Activated CD8-positive, alpha-beta T cell treated with anti-CD3 and anti-CD28 coated beads for 36 hours (primary cell): ENCODE results near the gene KRT7. TPM values are rescaled to one million over a fixed set of nuclear protein-coding genes. Genes with fewer than 3 reads are reported as not detected.

ENCODE experiments used
- ATAC-seq: fragments of 200-7000 bp; cut with Tn5 transposase; one replicate; pipeline ENCODE4 v1.10.0; 2021; ENCODE audit warnings: mild to moderate bottlenecking, moderate library complexity
- CTCF ChIA-PET: fragments of 350-600 bp; sonication (Branson Sonifier 250); formaldehyde crosslinking; loops from one replicate; lab custom pipeline; 2021; ENCODE audit warnings: antibody characterized with exemption; lab: Charles Lee
- POLR2A ChIA-PET: fragments of 350-600 bp; sonication (Branson Sonifier 250); formaldehyde crosslinking; loops from one replicate; lab custom pipeline; 2021; ENCODE audit warnings: antibody characterized with exemption; lab: Charles Lee
- DNase-seq: peaks from one replicate; pipeline ENCODE4 v3.0.0-alpha.2; 2020
- H3K27ac Mint-ChIP-seq: one replicate; pipeline ENCODE4 v1.8.0; 2021; ENCODE audit warnings: mild to moderate bottlenecking, mixed read lengths
- H3K27me3 Mint-ChIP-seq: one replicate; pipeline ENCODE4 v1.8.0; 2021; ENCODE audit warnings: mixed read lengths
- H3K36me3 Mint-ChIP-seq: one replicate; pipeline ENCODE4 v1.8.0; 2021; ENCODE audit warnings: low read depth, mixed read lengths
- H3K4me1 Mint-ChIP-seq: one replicate; pipeline ENCODE4 v1.8.0; 2021; ENCODE audit warnings: low read depth, mixed read lengths
- H3K4me3 Mint-ChIP-seq: one replicate; pipeline ENCODE4 v1.8.0; 2021; ENCODE audit warnings: mild to moderate bottlenecking, moderate library complexity, mixed read lengths
- H3K9me3 Mint-ChIP-seq: one replicate; pipeline ENCODE4 v1.8.0; 2021; ENCODE audit warnings: mixed read lengths
- CTCF ChIP-seq: fragments of 200-600 bp; IDR thresholded peaks from one replicate; pipeline ENCODE4 v1.8.0; 2022; ENCODE audit warnings: antibody characterized with exemption, mild to moderate bottlenecking
- intact Hi-C: fragments of 100-400 bp; cut with micrococcal nuclease; formaldehyde crosslinking; loops from one replicate; pipeline ENCODE4 v1.10.0; 2022
- total RNA-seq, 2 experiments: library from RNA; stranded (reverse); gene quantifications; one replicate each; pipeline ENCODE4 v1.2.3, GENCODE V29; 2021

Gene KRT7
- total RNA-seq, 2 experiments from 2014 or later: 2.1 to 3.1 TPM

DNA sequence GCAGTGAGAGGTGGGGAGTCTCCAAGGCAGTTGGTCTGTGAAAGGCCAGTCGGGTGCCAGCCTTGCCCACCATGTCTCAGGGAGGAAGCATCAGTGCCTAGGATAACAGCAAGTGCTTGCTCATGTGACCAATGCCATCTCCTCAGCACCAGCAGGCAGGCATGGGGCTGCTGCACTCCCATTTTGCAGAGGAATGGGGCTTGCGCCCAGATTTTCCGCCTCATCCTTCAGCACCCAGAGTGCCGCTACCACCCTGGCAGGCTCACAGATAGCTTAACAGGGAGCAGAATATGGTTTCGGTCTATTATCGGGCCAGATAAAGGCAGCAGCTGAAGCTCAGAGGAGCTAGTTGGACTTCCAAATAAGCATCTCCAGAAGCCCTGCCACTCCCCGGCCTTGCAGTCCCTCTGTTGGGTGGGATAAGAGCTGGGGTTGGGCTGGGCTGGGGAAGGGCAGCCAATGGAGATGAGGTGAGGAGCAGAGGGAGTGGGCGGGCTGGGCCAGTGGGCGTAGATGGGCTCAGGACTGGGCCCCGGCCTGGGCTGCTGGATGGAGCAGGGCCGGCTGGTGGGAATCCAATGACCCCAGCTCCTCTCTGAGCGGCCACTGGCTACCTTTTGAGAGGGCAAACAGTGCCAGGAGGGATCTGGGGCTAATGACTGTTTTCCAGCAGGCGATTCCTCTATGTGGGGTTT lies 32.8 kb upstream of the KRT7 start:
- no peak for TF ChIP-seq CTCF
- H3K4me3 Mint-ChIP-seq: no peak overlapping the region
- DNase-seq: no peak
- H3K27ac Mint-ChIP-seq: no peak overlapping the region
- no peak for ATAC-seq
- H3K27me3 Mint-ChIP-seq: peaks cover 8% of the 10 kb centered on the region
- ChIA-PET CTCF (interaction anchor here (1.1 kb wide), 1 partner anchor 11 kb away, joined by 3 read pairs; no protein-coding TSS in a partner anchor), POLR2A (no interaction called here)
- intact Hi-C loops: no loop called here
- H3K4me1 Mint-ChIP-seq: peaks cover 6% of the 10 kb centered on the region
- H3K9me3 Mint-ChIP-seq: no peaks in the 10 kb centered on the region
- no peaks in the 10 kb centered on the region for H3K36me3 Mint-ChIP-seq

DNA sequence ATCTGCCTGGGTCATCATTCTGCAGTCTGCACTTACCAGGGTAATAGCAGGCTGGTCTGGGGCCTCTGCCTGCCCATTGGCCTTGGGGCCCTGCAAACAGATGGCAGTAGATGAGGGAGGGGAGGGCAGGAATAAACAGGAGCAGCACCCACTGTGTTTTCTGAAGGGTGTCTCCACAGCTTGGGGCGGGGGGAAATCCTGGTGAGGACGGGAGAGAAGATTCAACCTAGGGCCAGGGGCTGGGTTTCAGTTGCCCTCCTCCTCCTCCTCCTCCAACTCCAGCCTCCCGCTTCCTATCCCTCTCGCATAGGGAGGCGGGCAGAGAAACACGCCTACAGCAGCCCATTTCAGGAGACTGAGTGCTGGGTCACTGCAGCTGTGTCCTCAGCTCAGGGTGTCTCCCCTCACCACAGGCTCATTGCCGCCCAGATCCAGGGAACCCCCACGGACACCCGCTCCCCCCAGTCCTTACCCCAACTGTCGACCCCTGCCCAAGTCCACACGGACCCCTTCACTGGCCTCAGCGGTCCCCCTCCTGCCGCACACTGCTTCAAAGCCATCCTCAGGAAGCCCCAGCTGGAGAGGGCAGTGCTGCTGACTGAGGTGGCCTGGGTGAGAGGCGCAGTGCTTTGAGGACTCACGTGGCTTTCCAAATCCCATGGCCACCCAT lies 32.1 kb upstream of the KRT7 start:
- Mint-ChIP-seq H3K36me3 (no peaks in the 10 kb centered on the region), H3K27ac (no peak overlapping the region), H3K27me3 (peaks cover 8% of the 10 kb centered on the region), H3K4me1 (peaks cover 6% of the 10 kb centered on the region), H3K4me3 (no peak overlapping the region), H3K9me3 (no peaks in the 10 kb centered on the region)
- no peak for TF ChIP-seq CTCF
- intact Hi-C loops: no loop called here
- DNase-seq (no peak), ATAC-seq (no peak)
- POLR2A ChIA-PET: no interaction called here
- CTCF ChIA-PET: interaction anchor here (0.7 to 1.1 kb wide), 2 partner anchors 10 to 680 kb away, joined by 3 read pairs; no protein-coding TSS in a partner anchor

- Mint-ChIP-seq H3K9me3 (no peaks in the 10 kb centered on the region), H3K4me3 (no peak overlapping the region), H3K27ac (no peak overlapping the region), H3K36me3 (no peaks in the 10 kb centered on the region), H3K27me3 (peaks cover 8% of the 10 kb centered on the region), H3K4me1 (peaks cover 6% of the 10 kb centered on the region)
- ATAC-seq: no peak
- TF ChIP-seq CTCF: no peak
- ChIA-PET CTCF (interaction anchor here (0.7 to 1.1 kb wide), 3 partner anchors 9 to 679 kb away, joined by 3 read pairs; no protein-coding TSS in a partner anchor), POLR2A (no interaction called here)
- intact Hi-C loops: no loop called here
- DNase-seq: no peak
These were observed 31.6 kb upstream of the KRT7 start for GRCh38 chr12:52201451-52201839.

GRCh38 chr12:52202361-52203078 lies 30.5 kb upstream of the KRT7 start:
- ChIA-PET CTCF (interaction anchor here (1.0 kb wide), 1 partner anchor 11 kb away, joined by 3 read pairs; no protein-coding TSS in a partner anchor), POLR2A (no interaction called here)
- H3K36me3 Mint-ChIP-seq: no peaks in the 10 kb centered on the region
- peak; percentile 6 for DNase-seq
- peaks cover 6% of the 10 kb centered on the region for H3K4me1 Mint-ChIP-seq
- H3K27me3 Mint-ChIP-seq: peaks cover 8% of the 10 kb centered on the region
- peak; percentile 41 for ATAC-seq
- no peaks in the 10 kb centered on the region for H3K9me3 Mint-ChIP-seq
- intact Hi-C loops: no loop called here
- H3K4me3 Mint-ChIP-seq: no peak overlapping the region
- H3K27ac Mint-ChIP-seq: no peak overlapping the region
- no peak for TF ChIP-seq CTCF
